Cardiac septum (tissue), 1 donor: Measurements from ENCODE around the gene ENDOV. TPM values are rescaled to one million over a fixed set of nuclear protein-coding genes. Genes with fewer than 3 reads are reported as not detected.

Source experiments
- DNase-seq: peaks from one replicate; pipeline ENCODE4 v3.0.0-alpha.2; 2020; ENCODE audit warnings: low spot score
- intact Hi-C: fragments of 100-400 bp; cut with DNase I; formaldehyde crosslinking; loops from one replicate; pipeline ENCODE4 v1.14.0; 2022
- total RNA-seq: library from RNA; stranded (reverse); fragmentation: NEBNext Ultra II Directional; extraction: Animal tissue kit (Norgen Biotek cat#: 25700); gene quantifications from one replicate; pipeline ENCODE4 v1.2.1, GENCODE V29; 2021
- donor health status: DM: no; HTN: no; CAD: no.

The ENDOV gene
- total RNA-seq, 1 donor from 2014 or later, result 12.8 TPM

- no peak for DNase-seq
Observed at GRCh38 chr17:80456465-80457235, 41.7 kb downstream of the ENDOV start.

GRCh38 chr17:80457236-80457856 is 42.4 kb downstream of the ENDOV start:
- no peak for DNase-seq
- intact Hi-C loops, result loop anchor here (10.0 kb wide), 1 partner anchor 407 kb away; no protein-coding TSS in a partner anchor

More at GRCh38 chr17:80456465-80457235, 41.7 kb downstream of the ENDOV start:
- intact Hi-C loops, result loop anchor here (10.0 kb wide), 1 partner anchor 408 kb away; no protein-coding TSS in a partner anchor

- intact Hi-C loops, result loop anchor here (10.0 kb wide), 1 partner anchor 407 kb away; no protein-coding TSS in a partner anchor
- DNase-seq, result no peak
Observed at GRCh38 chr17:80458016-80458415, 43.0 kb downstream of the ENDOV start.

- DNase-seq, result no peak
- intact Hi-C loops, result loop anchor here (10.0 kb wide), 1 partner anchor 406 kb away; no protein-coding TSS in a partner anchor
Observed at GRCh38 chr17:80459234-80459633, 44.3 kb downstream of the ENDOV start.

DNA sequence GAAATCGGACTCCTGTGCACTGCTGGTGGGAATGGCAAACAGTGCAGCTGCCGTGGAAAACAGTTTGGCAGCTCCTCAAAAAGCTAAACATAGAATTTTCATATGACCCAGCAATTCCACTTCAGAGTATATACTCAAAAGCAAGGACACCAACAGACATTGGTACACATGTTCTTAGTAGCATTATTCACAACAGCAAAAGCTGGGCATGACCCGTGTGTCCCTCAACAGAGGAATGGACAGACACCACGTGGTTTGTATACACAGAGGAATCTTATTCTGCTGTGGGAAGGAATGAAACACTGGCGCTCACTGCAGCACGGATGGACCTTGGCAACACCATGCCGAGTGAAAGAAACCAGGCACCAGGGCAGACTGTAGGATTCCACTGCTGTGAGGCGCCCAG is 45.5 kb downstream of the ENDOV start:
- no peak for DNase-seq
- intact Hi-C loops, result no loop called here

GRCh38 chr17:80461528-80462160 is 46.7 kb downstream of the ENDOV start:
- intact Hi-C loops, result no loop called here
- no peak for DNase-seq

DNA sequence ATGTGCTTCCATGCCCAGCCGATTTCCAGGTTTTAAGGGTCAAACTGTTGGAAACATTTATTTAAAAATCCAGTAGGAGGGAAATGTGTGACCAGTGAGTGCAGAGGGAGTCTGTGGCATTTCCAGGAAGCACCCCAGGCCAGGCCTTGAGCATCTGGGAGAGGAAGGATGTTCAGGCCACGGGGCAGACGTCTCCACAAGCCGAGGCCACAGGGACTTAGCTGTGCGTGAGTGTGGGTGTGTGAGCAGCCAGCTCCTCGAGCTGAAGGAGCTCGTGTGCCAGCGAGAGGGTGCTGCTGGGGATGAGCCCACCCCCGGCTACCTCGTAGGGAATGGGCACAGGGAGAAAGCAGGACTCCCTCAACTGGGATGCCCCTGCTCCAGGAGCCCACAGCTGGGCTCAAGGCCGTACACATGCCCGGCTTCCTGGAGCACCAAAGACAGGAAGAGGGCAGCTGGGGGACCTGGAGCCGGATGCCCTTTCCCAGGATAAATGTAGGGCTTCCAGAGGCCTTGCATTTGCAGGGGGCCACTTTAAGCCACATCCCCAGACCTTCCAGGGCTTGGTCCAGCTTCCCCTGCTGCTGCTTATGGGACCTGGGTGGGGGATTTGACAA is 48.9 kb downstream of the ENDOV start:
- DNase-seq, result no peak
- intact Hi-C loops, result no loop called here

- no peak for DNase-seq
- intact Hi-C loops, result no loop called here
Observed at GRCh38 chr17:80464486-80464885, 49.5 kb downstream of the ENDOV start.

- intact Hi-C loops, result no loop called here
- DNase-seq, result no peak
Observed at GRCh38 chr17:80465327-80465974, 50.5 kb downstream of the ENDOV start.

DNA sequence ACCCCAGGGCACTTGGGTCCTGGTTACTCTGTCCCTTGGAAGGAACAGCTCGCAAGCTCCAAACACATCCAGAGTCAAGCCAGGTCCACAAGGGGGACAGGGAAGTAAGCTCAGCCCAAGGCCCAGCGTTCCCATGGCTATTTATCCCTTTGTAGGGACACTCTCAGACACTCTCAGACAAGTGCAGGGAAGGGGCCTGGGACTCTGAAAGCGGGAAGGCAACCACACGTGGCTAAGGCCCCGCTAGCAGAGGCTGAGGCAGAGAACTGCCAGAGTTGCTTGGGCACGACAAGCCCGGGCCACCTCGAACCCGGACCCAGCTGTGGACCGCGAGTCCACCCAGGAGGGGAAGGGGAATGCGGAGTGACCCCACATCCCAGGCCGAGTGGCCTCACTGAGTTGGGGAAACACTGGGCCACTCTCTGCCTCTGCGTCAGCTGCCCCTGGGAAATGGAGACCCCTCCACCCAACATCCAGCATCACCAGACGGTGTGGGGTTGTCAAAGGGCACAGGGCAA is 51.3 kb downstream of the ENDOV start:
- intact Hi-C loops, result no loop called here
- no peak for DNase-seq

DNA sequence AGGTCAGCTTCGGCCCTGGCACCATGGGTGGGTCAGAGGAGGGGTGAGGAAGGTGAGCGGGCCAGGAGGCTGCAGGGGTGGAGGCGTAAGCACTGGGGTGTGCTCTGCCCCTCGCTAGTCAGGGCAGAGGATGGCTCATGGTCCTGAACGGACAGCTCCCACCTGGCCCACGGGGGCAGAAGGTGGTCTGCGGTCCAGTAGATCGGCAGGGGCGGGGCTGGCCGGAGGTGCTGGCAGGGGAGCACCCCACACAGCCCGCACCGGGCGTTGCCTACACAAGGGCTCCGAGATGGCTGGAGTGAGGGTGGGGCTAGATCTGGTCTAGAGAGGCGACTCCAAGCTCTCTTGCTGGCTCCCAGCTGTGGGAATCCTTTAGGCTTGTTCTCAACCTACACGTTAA is 53.3 kb downstream of the ENDOV start:
- intact Hi-C loops, result no loop called here
- no peak for DNase-seq

DNA sequence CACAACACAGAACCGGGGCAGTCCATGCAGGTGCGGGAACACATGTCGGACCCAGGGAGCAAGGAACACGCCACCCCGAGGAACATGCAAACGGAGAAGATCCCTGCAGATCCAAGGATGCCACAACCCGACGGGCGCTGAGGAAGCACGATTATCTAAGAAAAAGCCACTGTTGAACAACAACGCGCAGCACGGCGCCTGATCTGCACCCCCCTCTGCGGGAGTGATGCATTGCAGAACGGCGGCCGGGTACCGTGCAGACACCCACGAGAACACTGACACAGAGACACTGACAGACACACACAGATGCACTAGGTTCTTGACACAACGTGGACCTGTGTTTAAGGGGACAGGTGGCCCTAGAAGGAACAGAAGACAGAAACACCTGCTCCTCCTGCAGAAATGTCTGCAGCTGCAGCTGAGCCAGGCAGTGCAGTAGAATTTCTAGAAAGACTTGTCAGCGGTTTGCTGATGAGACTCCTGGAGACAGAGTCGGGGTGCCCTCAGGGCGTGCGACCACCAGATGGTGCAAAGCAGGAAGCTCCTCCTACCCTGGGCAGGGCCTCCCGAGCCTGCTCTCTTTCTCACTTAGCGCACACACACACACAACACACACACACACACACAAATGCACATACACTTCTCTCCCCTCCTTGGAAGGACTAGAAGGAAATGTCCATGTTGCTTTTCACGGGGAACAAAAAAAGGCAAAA is 54.0 kb downstream of the ENDOV start:
- DNase-seq, result no peak

DNA sequence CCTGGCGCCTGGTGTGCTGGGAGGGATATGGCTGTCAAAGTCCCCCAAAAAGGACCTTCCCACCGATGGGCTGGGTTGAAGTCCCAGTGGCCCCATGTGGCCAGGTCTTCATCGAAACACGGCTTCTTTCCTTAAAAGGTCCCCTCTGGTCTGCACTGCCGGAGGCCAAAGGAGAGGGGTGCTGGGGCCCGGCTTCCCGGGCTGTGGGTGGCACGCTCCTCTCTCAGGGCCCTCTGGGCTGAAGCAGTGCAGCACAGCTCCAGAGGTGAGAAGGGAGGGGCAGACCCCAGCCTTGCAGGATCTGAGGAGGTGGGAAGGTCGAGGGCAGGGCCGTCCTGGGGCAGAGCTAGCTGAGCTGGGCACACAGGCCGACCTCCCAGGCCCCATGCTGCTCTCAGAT is 54.7 kb downstream of the ENDOV start:
- intact Hi-C loops, result no loop called here
- DNase-seq, result no peak

More for the DNA sequence above, 54.0 kb downstream of the ENDOV start:
- intact Hi-C loops, result no loop called here

- DNase-seq, result no peak
- intact Hi-C loops, result no loop called here
Observed at GRCh38 chr17:80470603-80471002, 55.6 kb downstream of the ENDOV start.

GRCh38 chr17:80471922-80472321 is 57.0 kb downstream of the ENDOV start:
- DNase-seq, result no peak
- intact Hi-C loops, result no loop called here

- no peak for DNase-seq
- intact Hi-C loops, result no loop called here
Observed at GRCh38 chr17:80472996-80473395, 58.0 kb downstream of the ENDOV start.

GRCh38 chr17:80473701-80474100 is 58.7 kb downstream of the ENDOV start:
- intact Hi-C loops, result no loop called here
- DNase-seq, result no peak

GRCh38 chr17:80474231-80474960 is 59.4 kb downstream of the ENDOV start:
- DNase-seq, result no peak
- intact Hi-C loops, result no loop called here
